Adrenal gland (tissue), 12 donors: ENCODE data around the gene KRT37. TPM values are rescaled to one million over a fixed set of nuclear protein-coding genes. Genes with fewer than 3 reads are reported as not detected.
"Not testable (repeated sequence)": the region's sequence is repeated elsewhere in the genome, so short reads cannot be mapped to it uniquely, and the experiment has no call there.

Experiments used
- DNase-seq, 7 donors: peaks; one replicate each; pipeline ENCODE4 v3.0.0-alpha.2; 2019 to 2020
- H3K27ac ChIP-seq, 5 donors: fragments of 200-600 bp; sonication (generic) in 4 of 5; 1 replicate in 3 of 5; 2 replicates in 2 of 5; pipeline versions ENCODE4 v1.5.1 to v1.8.0; 2016 to 2020; ENCODE audit warnings: mild to moderate bottlenecking in 1 of 5
- H3K27me3 ChIP-seq: fragments of 200-600 bp; 2 replicates; pipeline ENCODE4 v1.8.0; 2021
- H3K36me3 ChIP-seq, 2 donors: fragments of 200-600 bp; replicated peaks in 1 of 2; 1 replicate in 1 of 2; 2 replicates in 1 of 2; pipeline versions ENCODE4 v1.5.1 to v1.8.0; 2018 to 2022
- H3K4me1 ChIP-seq, 2 donors: fragments of 200-600 bp; replicated peaks in 1 of 2; 1 replicate in 1 of 2; 2 replicates in 1 of 2; pipeline versions ENCODE4 v1.5.1 to v1.8.0; 2018 to 2021
- H3K4me3 ChIP-seq, 4 donors: fragments of 200-600 bp; sonication (generic) in 3 of 4; one replicate each; pipeline ENCODE4 v1.5.1; 2016 to 2018
- H3K9me3 ChIP-seq, 3 donors: fragments of 200-600 bp; sonication (generic) in 1 of 3; replicated peaks in 1 of 3; 1 replicate in 2 of 3; 2 replicates in 1 of 3; pipeline versions ENCODE4 v1.5.1 to v1.8.0; 2016 to 2021
- CTCF ChIP-seq, 6 experiments: fragments of 450-650 bp in 4 of 6; fragments of 200-600 bp in 2 of 6; sonication (generic) in 1 of 6; IDR thresholded peaks; 1 replicate in 5 of 6; 2 replicates in 1 of 6; pipeline versions ENCODE4 v1.5.1 to v1.8.0; 2016 to 2021; ENCODE audit warnings: antibody characterized with exemption in 6 of 6, mild to moderate bottlenecking in 2 of 6, moderate library complexity in 1 of 6
- POLR2A ChIP-seq, 2 donors: fragments of 450-650 bp; IDR thresholded peaks; one replicate each; pipeline ENCODE4 v1.6.1; 2017; ENCODE audit warnings: antibody characterized with exemption in 2 of 2, mild to moderate bottlenecking in 2 of 2, moderate library complexity in 1 of 2
- WGBS, 4 donors: extraction: QIAGEN DNeasy Blood & Tissue Kit in 2 of 4; methylation state at CpG; one replicate each; pipeline versions ENCODE4 v1.1.5 to v1.1.7; 2013 to 2017; 5-methylcytosine and 5-hydroxymethylcytosine counted together
- intact Hi-C, 2 donors: fragments of 100-400 bp; cut with DNase I; formaldehyde crosslinking; loops; one replicate each; pipeline versions ENCODE4 v1.14.1 to v1.15.0; 2022 to 2023
- polyA plus RNA-seq, 3 donors: library from polyadenylated mRNA; stranded (reverse); fragments of 200-250 nt in 2 of 3; fragments of 350-450 nt in 1 of 3; fragmentation: Illumina TruSeq in 1 of 3; extraction: RNeasy Lipid Tissue Mini Kit (QIAGEN cat#74804) in 1 of 3; gene quantifications; one replicate each; pipeline ENCODE4 v1.2.3, GENCODE V29; 2013 to 2014
- total RNA-seq, 9 donors: library from RNA; depleted of rRNA in 4 of 9; stranded (reverse); fragments of >200 nt in 4 of 9; fragments of 120-200 nt in 1 of 9; fragmentation: NEBNext Ultra II Directional in 1 of 9; extraction: Animal tissue kit (Norgen Biotek cat#: 25700) in 1 of 9; gene quantifications; one replicate each; pipeline versions ENCODE4 v1.1.0 to v1.2.4, GENCODE V29; 2013 to 2023
- donor health status: healthy with polysubstance abuse.
- donor health status: Bipolar disorder and iron deficiency.
- donor health status: DM: yes; HTN: yes; CAD: no.
- donor health status: DM: no; HTN: no; CAD: no.
- donor health status: DM: no; HTN: no; CAD: no.
- donor health status: DM: yes; HTN: yes; CAD: no.

Gene KRT37
- total and polyA plus RNA-seq, 12 donors, result not detected

- Histone ChIP-seq H3K36me3 (no peaks in the 10 kb centered on the region), H3K4me3 (no peak overlapping the region), H3K4me1 (no peaks in the 10 kb centered on the region), H3K27ac (no peak overlapping the region), H3K9me3 (no peaks in the 10 kb centered on the region), H3K27me3 (no peaks in the 10 kb centered on the region)
- no peak for DNase-seq
- TF ChIP-seq CTCF (IDR thresholded peaks at IDR 0.05) (no peak), POLR2A (IDR thresholded peaks at IDR 0.05) (no peak)
- WGBS, 4 donors, result 54 to 66% (median 63%) methylated on average over 4 of the region's 4 CpGs
- intact Hi-C loops, result no loop called here
Observed at GRCh38 chr17:41434005-41434404, 9.6 kb upstream of the KRT37 start.

GRCh38 chr17:41433586-41433985 is 9.2 kb upstream of the KRT37 start:
- no peaks in the 10 kb centered on the region for H3K9me3 ChIP-seq
- WGBS, 4 donors, result 56 to 66% (median 59%) methylated on average over 4 of the region's 4 CpGs
- H3K4me3 ChIP-seq, result no peak overlapping the region
- intact Hi-C loops, result no loop called here
- DNase-seq, result no peak
- H3K27ac ChIP-seq, result no peak overlapping the region
- H3K27me3 ChIP-seq, result no peaks in the 10 kb centered on the region
- TF ChIP-seq CTCF (IDR thresholded peaks at IDR 0.05) (no peak), POLR2A (IDR thresholded peaks at IDR 0.05) (no peak)
- no peaks in the 10 kb centered on the region for H3K4me1 ChIP-seq
- no peaks in the 10 kb centered on the region for H3K36me3 ChIP-seq

GRCh38 chr17:41430376-41430775 is 6.0 kb upstream of the KRT37 start:
- DNase-seq, H3K27ac ChIP-seq, H3K9me3 ChIP-seq, H3K4me3 ChIP-seq, H3K36me3 ChIP-seq, H3K27me3 ChIP-seq, H3K4me1 ChIP-seq, intact Hi-C loops: not testable (repeated sequence)
- 86 to 91% (median 89%) methylated on average over 9 of the region's 9 CpGs for WGBS, 4 donors

- no peak for TF ChIP-seq CTCF (IDR thresholded peaks at IDR 0.05)
- no peak for TF ChIP-seq POLR2A (IDR thresholded peaks at IDR 0.05)
- 79 to 84% (median 80%) methylated on average over 7 of the region's 7 CpGs for WGBS, 4 donors
- H3K27me3 ChIP-seq, result no peaks in the 10 kb centered on the region
- intact Hi-C loops, result no loop called here
- no peak overlapping the region for H3K4me3 ChIP-seq
- H3K9me3 ChIP-seq, result no peaks in the 10 kb centered on the region
- H3K27ac ChIP-seq, result no peak overlapping the region
- no peaks in the 10 kb centered on the region for H3K36me3 ChIP-seq
- no peak for DNase-seq
- H3K4me1 ChIP-seq, result no peaks in the 10 kb centered on the region
Observed at GRCh38 chr17:41429667-41430066, 5.3 kb upstream of the KRT37 start.

- no peak for TF ChIP-seq CTCF (IDR thresholded peaks at IDR 0.05)
- no peak for TF ChIP-seq POLR2A (IDR thresholded peaks at IDR 0.05)
- no peak overlapping the region for H3K27ac ChIP-seq
- DNase-seq, result no peak
- no peaks in the 10 kb centered on the region for H3K36me3 ChIP-seq
- H3K27me3 ChIP-seq, result no peaks in the 10 kb centered on the region
- H3K9me3 ChIP-seq, result no peaks in the 10 kb centered on the region
- no peak overlapping the region for H3K4me3 ChIP-seq
- 63 to 82% (median 73%) methylated on average over 4 of the region's 4 CpGs for WGBS, 4 donors
- no peaks in the 10 kb centered on the region for H3K4me1 ChIP-seq
- intact Hi-C loops, result no loop called here
Observed at GRCh38 chr17:41428591-41429291, 4.4 kb upstream of the KRT37 start.

GRCh38 chr17:41422586-41422985 is 1.8 kb downstream of the KRT37 start:
- DNase-seq, H3K4me1 ChIP-seq, H3K9me3 ChIP-seq, H3K4me3 ChIP-seq, H3K27ac ChIP-seq, H3K36me3 ChIP-seq, intact Hi-C loops, H3K27me3 ChIP-seq: not testable (repeated sequence)
- WGBS, 4 donors, result 82 to 97% (median 89%) methylated on average over 5 to 11 of the region's 11 CpGs
